ENCODE data around the gene TSPAN5.

Gene TSPAN5

GRCh38 chr4:98615991-98616390 lies 42.4 kb downstream of the TSPAN5 start:
- DNase-seq, result no peak

- DNase-seq, result no peak
These were observed 43.7 kb downstream of the TSPAN5 start for GRCh38 chr4:98614662-98615061.

GRCh38 chr4:98614094-98614493 lies 44.3 kb downstream of the TSPAN5 start:
- no peak for DNase-seq

GRCh38 chr4:98613453-98614075 lies 44.8 kb downstream of the TSPAN5 start:
- no peak for DNase-seq

GRCh38 chr4:98612318-98613250 lies 45.8 kb downstream of the TSPAN5 start:
- no peak for DNase-seq

- no peak for DNase-seq
These were observed 46.6 kb downstream of the TSPAN5 start for GRCh38 chr4:98611677-98612317.

GRCh38 chr4:98610926-98611676 lies 47.3 kb downstream of the TSPAN5 start:
- DNase-seq, result no peak

- no peak for DNase-seq
These were observed 48.0 kb downstream of the TSPAN5 start for GRCh38 chr4:98610431-98610830.

GRCh38 chr4:98609934-98610333 lies 48.5 kb downstream of the TSPAN5 start:
- no peak for DNase-seq

GRCh38 chr4:98608356-98608755 lies 50.1 kb downstream of the TSPAN5 start:
- DNase-seq, result no peak

GRCh38 chr4:98606894-98607293 lies 51.5 kb downstream of the TSPAN5 start:
- DNase-seq, result no peak

GRCh38 chr4:98605216-98605615 lies 53.2 kb downstream of the TSPAN5 start:
- no peak for DNase-seq

GRCh38 chr4:98604723-98605122 lies 53.7 kb downstream of the TSPAN5 start:
- DNase-seq, result no peak

GRCh38 chr4:98603683-98604521 lies 54.5 kb downstream of the TSPAN5 start:
- DNase-seq, result no peak

- no peak for DNase-seq
These were observed 56.1 kb downstream of the TSPAN5 start for GRCh38 chr4:98602270-98602669.

GRCh38 chr4:98601708-98602107 lies 56.7 kb downstream of the TSPAN5 start:
- DNase-seq, result no peak

- no peak for DNase-seq
These were observed 58.7 kb downstream of the TSPAN5 start for GRCh38 chr4:98599617-98600205.

GRCh38 chr4:98586962-98587354 lies 71.5 kb downstream of the TSPAN5 start:
- no peak for DNase-seq

- no peak for DNase-seq
These were observed 72.0 kb downstream of the TSPAN5 start for GRCh38 chr4:98586291-98586961.

GRCh38 chr4:98585596-98585995 lies 72.8 kb downstream of the TSPAN5 start:
- no peak for DNase-seq

- no peak for DNase-seq
These were observed 74.1 kb downstream of the TSPAN5 start for GRCh38 chr4:98584265-98584664.
